Measurements from ENCODE around the gene GGACT.

Gene GGACT

DNA sequence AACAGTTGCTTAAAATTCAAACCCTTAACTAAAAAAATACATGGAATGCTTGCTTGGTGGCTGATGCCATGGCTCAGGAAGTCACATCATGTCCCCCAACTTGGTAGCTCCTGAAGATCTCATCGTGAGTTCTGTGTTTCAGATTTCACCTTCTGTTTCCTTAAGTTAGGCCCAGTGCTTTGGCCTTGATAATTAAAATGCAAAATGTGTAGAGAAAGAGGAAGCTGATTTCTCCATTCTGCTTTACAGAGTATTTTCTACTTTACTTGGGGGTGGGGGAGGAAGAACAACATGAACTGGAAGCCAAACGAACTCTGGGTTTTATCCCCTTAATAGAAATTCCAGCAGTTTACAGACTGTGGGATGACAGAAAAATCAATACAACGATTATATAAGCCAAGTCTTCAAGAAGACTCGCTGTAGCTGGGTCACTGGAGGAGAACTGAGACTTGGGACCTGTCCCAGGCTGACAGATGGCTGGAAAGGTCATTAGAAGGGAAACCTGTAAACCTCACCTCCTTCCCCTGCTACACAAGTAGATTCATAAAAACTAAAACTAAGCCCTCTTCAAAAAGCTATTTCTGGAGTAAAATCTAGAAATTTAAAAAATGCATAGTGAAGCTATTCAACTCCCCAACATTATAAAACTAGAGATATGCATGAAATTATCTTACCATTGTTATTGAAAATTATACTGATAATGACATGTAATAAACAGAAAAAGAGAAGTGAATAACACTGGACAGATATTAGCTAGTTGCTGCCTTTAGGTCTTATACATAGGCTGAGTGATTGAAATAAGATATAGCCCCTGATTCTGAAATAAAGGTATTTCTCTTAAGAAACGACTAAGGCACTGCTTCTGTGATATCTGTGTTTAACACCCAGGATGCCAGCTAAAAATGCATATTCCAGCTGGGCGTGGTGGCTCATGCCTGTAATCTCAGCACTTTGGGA lies 22.1 kb upstream of the GGACT start:
- ATAC-seq (ENCODE audit: insufficient read depth, low read depth) (no peak), DNase-seq (no peak)
- no peak for TF ChIP-seq EZH2 (IDR thresholded peaks at IDR 0.05; ENCODE audit: borderline replicate concordance, low read depth, low read length, severe bottlenecking)
- no peak for TF ChIP-seq CTCF (IDR thresholded peaks at IDR 0.05; ENCODE audit: borderline replicate concordance, extremely low read depth, low read length, poor library complexity, severe bottlenecking)
- no peaks in the 10 kb centered on the region for H3K9me3 ChIP-seq (ENCODE audit: insufficient read depth, low read length, severe bottlenecking)
- no peak overlapping the region for H3K4me2 ChIP-seq (ENCODE audit: insufficient read depth, low read length)
- H3K4me1 ChIP-seq (ENCODE audit: insufficient read depth, low read length) = no peaks in the 10 kb centered on the region
- H3K27ac ChIP-seq (ENCODE audit: low read length) = no peak overlapping the region
- no peaks in the 10 kb centered on the region for H4K20me1 ChIP-seq (ENCODE audit: insufficient read depth, low read length)
- H3K27me3 ChIP-seq (ENCODE audit: insufficient read depth, low read length, poor library complexity) = no peaks in the 10 kb centered on the region
- H3K9ac ChIP-seq (ENCODE audit: low read depth, low read length) = no peak overlapping the region
- H2AFZ ChIP-seq (ENCODE audit: low read depth, low read length) = no peak overlapping the region
- no peaks in the 10 kb centered on the region for H3K79me2 ChIP-seq (ENCODE audit: insufficient read depth, low read length)
- H3K36me3 ChIP-seq (ENCODE audit: insufficient read depth, low read length) = peaks cover 49% of the 10 kb centered on the region; the same call in 1 of the 2 replicates
- H3K4me3 ChIP-seq (ENCODE audit: low read depth in 1 of 2, low read length in 2 of 2) = no peak overlapping the region

DNA sequence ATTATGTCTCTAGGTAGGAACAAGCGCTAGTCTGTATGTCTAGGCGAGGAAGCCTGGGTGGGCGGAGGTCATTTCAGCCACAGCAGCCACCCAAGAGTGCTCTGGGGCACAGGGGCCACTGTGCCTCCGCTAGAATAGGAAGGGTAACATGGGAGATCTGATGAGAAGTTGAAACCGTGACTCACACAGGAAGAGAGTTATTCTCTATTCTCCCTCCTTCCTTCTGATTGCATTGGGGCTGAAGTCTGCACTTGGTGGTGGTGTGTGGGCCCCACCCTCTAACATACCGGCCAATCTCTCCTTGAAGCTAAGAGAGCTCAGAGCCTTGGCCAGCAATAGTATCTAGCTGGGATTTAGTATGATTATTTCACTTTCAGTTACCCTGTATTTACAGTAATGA lies 20.3 kb upstream of the GGACT start:
- H3K4me2 ChIP-seq (ENCODE audit: insufficient read depth, low read length) = no peak overlapping the region
- H2AFZ ChIP-seq (ENCODE audit: low read depth, low read length) = no peak overlapping the region
- no peaks in the 10 kb centered on the region for H3K79me2 ChIP-seq (ENCODE audit: insufficient read depth, low read length)
- no peak overlapping the region for H3K9ac ChIP-seq (ENCODE audit: low read depth, low read length)
- H3K36me3 ChIP-seq (ENCODE audit: insufficient read depth, low read length) = peaks cover 54% of the 10 kb centered on the region; the same call in 1 of the 2 replicates
- H3K9me3 ChIP-seq (ENCODE audit: insufficient read depth, low read length, severe bottlenecking) = no peaks in the 10 kb centered on the region
- ATAC-seq (ENCODE audit: insufficient read depth, low read depth) (no peak), DNase-seq (no peak)
- H3K27ac ChIP-seq (ENCODE audit: low read length) = no peak overlapping the region
- TF ChIP-seq CTCF (IDR thresholded peaks at IDR 0.05; ENCODE audit: borderline replicate concordance, extremely low read depth, low read length, poor library complexity, severe bottlenecking) (no peak), EZH2 (IDR thresholded peaks at IDR 0.05; ENCODE audit: borderline replicate concordance, low read depth, low read length, severe bottlenecking) (no peak)
- H3K4me1 ChIP-seq (ENCODE audit: insufficient read depth, low read length) = no peaks in the 10 kb centered on the region
- no peak overlapping the region for H3K4me3 ChIP-seq (ENCODE audit: low read depth in 1 of 2, low read length in 2 of 2)
- H4K20me1 ChIP-seq (ENCODE audit: insufficient read depth, low read length) = no peaks in the 10 kb centered on the region
- no peaks in the 10 kb centered on the region for H3K27me3 ChIP-seq (ENCODE audit: insufficient read depth, low read length, poor library complexity)

DNA sequence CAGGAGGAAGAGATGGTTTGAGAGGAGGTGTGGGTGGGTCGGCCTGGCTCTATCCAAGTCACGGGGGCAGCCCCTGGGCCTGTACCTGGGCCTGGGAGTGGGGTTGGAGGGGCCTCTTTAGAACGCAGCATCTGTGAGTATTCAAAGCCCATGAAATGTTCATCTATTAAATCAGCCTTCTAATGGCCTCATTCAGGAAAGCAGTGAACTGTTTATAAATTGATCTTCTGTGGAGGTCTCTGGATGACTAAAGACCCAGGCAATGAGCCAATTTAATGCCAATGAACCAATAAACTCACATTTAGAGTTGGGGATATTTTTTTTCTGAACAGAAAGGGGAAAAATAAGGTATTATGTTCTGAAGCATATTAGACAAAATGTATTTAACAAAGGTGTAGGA lies 19.9 kb upstream of the GGACT start:
- Histone ChIP-seq H3K9me3 (ENCODE audit: insufficient read depth, low read length, severe bottlenecking) (no peaks in the 10 kb centered on the region), H3K27ac (ENCODE audit: low read length) (no peak overlapping the region), H2AFZ (ENCODE audit: low read depth, low read length) (no peak overlapping the region), H3K4me2 (ENCODE audit: insufficient read depth, low read length) (no peak overlapping the region), H3K4me3 (ENCODE audit: low read depth in 1 of 2, low read length in 2 of 2) (no peak overlapping the region), H3K79me2 (ENCODE audit: insufficient read depth, low read length) (no peaks in the 10 kb centered on the region), H3K4me1 (ENCODE audit: insufficient read depth, low read length) (no peaks in the 10 kb centered on the region), H4K20me1 (ENCODE audit: insufficient read depth, low read length) (no peaks in the 10 kb centered on the region), H3K36me3 (ENCODE audit: insufficient read depth, low read length) (peaks cover 54% of the 10 kb centered on the region; the same call in 1 of the 2 replicates), H3K27me3 (ENCODE audit: insufficient read depth, low read length, poor library complexity) (no peaks in the 10 kb centered on the region), H3K9ac (ENCODE audit: low read depth, low read length) (no peak overlapping the region)
- no peak for ATAC-seq (ENCODE audit: insufficient read depth, low read depth)
- no peak for TF ChIP-seq CTCF (IDR thresholded peaks at IDR 0.05; ENCODE audit: borderline replicate concordance, extremely low read depth, low read length, poor library complexity, severe bottlenecking)
- no peak for TF ChIP-seq EZH2 (IDR thresholded peaks at IDR 0.05; ENCODE audit: borderline replicate concordance, low read depth, low read length, severe bottlenecking)
- no peak for DNase-seq
